GM23338 (cell line): ENCODE data around the gene TYW1B.
"Not testable (repeated sequence)": the region's sequence is repeated elsewhere in the genome, so short reads cannot be mapped to it uniquely, and the experiment has no call there.

ENCODE experiments used
- CREB1 ChIP-seq: fragments of 250-450 bp; sonication (Bioruptor Pico); IDR thresholded peaks from 2 replicates; pipeline ENCODE4 v1.5.0; 2020; ENCODE audit warnings: low read depth, mild to moderate bottlenecking, moderate library complexity
- EZH2 ChIP-seq: fragments of 200-600 bp; sonication (generic); IDR thresholded peaks from one replicate; pipeline ENCODE4 v1.8.0; 2017; ENCODE audit warnings: antibody characterized with exemption, mild to moderate bottlenecking, low read depth; ENCODE audit not compliant: unreplicated experiment
- EZH2phosphoT487 ChIP-seq: fragments of 200-600 bp; sonication (generic); IDR thresholded peaks from one replicate; pipeline ENCODE4 v1.8.1; 2018; ENCODE audit warnings: antibody characterized with exemption; ENCODE audit not compliant: unreplicated experiment
- JUNB ChIP-seq: IDR thresholded peaks from one replicate; pipeline ENCODE4 v1.6.1; 2016; ENCODE audit warnings: antibody characterized with exemption; ENCODE audit not compliant: unreplicated experiment
- NANOG ChIP-seq: IDR thresholded peaks from 2 replicates; pipeline ENCODE4 v1.6.1; 2016; ENCODE audit warnings: antibody characterized with exemption, borderline replicate concordance
- POLR2AphosphoS5 ChIP-seq: IDR thresholded peaks from 2 replicates; pipeline ENCODE4 v1.6.1; 2016; ENCODE audit warnings: antibody characterized with exemption, low read depth
- STAT1 ChIP-seq: IDR thresholded peaks from one replicate; pipeline ENCODE4 v1.6.1; 2016; ENCODE audit warnings: antibody characterized with exemption; ENCODE audit not compliant: unreplicated experiment
- ZNF331 ChIP-seq: fragments of 250-450 bp; sonication (Bioruptor Pico); IDR thresholded peaks from 2 replicates; pipeline ENCODE4 v1.5.0; 2020; ENCODE audit warnings: low read depth, mild to moderate bottlenecking, moderate library complexity
- TF ChIP-seq, protein P1 (sequence below), 2 experiments: fragments of 200-600 bp in 1 of 2; sonication (generic) in 1 of 2; conservative IDR thresholded peaks; 2 replicates each; pipeline versions ENCODE4 v1.5.1 to v1.6.1; 2016 to 2017; ENCODE audit warnings: antibody characterized with exemption in 2 of 2, low read depth in 2 of 2, mild to moderate bottlenecking in 2 of 2, moderate library complexity in 1 of 2
- TF ChIP-seq, protein P2 (sequence below): IDR thresholded peaks from 2 replicates; pipeline ENCODE4 v1.6.1; 2016; ENCODE audit warnings: antibody characterized with exemption
- TF ChIP-seq, protein P3 (sequence below): IDR thresholded peaks from one replicate; pipeline ENCODE4 v1.6.1; 2018; ENCODE audit warnings: antibody characterized with exemption; ENCODE audit not compliant: unreplicated experiment
- TF ChIP-seq, protein P4 (sequence below): fragments of 250-450 bp; sonication (Bioruptor Pico); IDR thresholded peaks from 2 replicates; pipeline ENCODE4 v1.5.0; 2020; ENCODE audit warnings: mild to moderate bottlenecking, moderate library complexity

DNA sequence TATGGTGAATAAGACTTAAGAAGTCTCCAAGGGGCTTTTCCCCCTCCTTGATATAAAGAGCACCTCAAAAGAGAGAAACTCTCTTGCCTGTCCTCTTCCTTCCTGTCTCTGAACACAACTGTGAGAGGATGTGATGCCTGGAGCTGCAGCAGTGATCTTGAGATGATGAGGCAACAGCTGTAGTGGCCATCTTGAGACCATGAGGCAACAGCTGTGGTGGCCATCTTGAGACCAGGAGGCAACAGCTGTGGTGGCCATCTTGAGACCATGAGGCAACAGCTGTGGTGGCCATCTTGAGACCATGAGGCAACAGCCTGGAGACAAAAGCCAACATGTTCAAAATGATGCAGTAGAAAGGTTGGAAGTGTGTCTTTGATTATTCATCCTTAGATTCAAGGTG lies 277.5 kb downstream of the TYW1B start:
- TF ChIP-seq, protein P1, sequence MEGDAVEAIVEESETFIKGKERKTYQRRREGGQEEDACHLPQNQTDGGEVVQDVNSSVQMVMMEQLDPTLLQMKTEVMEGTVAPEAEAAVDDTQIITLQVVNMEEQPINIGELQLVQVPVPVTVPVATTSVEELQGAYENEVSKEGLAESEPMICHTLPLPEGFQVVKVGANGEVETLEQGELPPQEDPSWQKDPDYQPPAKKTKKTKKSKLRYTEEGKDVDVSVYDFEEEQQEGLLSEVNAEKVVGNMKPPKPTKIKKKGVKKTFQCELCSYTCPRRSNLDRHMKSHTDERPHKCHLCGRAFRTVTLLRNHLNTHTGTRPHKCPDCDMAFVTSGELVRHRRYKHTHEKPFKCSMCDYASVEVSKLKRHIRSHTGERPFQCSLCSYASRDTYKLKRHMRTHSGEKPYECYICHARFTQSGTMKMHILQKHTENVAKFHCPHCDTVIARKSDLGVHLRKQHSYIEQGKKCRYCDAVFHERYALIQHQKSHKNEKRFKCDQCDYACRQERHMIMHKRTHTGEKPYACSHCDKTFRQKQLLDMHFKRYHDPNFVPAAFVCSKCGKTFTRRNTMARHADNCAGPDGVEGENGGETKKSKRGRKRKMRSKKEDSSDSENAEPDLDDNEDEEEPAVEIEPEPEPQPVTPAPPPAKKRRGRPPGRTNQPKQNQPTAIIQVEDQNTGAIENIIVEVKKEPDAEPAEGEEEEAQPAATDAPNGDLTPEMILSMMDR (conservative IDR thresholded peaks at IDR 0.05; ENCODE audit: low read depth in 2 of 2) = not testable (repeated sequence)
- TF ChIP-seq, protein P2, sequence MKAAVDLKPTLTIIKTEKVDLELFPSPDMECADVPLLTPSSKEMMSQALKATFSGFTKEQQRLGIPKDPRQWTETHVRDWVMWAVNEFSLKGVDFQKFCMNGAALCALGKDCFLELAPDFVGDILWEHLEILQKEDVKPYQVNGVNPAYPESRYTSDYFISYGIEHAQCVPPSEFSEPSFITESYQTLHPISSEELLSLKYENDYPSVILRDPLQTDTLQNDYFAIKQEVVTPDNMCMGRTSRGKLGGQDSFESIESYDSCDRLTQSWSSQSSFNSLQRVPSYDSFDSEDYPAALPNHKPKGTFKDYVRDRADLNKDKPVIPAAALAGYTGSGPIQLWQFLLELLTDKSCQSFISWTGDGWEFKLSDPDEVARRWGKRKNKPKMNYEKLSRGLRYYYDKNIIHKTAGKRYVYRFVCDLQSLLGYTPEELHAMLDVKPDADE = not testable (repeated sequence)
- TF ChIP-seq EZH2; EZH2phosphoT487; POLR2AphosphoS5; CREB1 (CRISPR knock-in tag); JUNB; STAT1; NANOG; ZNF331 (CRISPR knock-in tag): not testable (repeated sequence)
- TF ChIP-seq, protein P3, sequence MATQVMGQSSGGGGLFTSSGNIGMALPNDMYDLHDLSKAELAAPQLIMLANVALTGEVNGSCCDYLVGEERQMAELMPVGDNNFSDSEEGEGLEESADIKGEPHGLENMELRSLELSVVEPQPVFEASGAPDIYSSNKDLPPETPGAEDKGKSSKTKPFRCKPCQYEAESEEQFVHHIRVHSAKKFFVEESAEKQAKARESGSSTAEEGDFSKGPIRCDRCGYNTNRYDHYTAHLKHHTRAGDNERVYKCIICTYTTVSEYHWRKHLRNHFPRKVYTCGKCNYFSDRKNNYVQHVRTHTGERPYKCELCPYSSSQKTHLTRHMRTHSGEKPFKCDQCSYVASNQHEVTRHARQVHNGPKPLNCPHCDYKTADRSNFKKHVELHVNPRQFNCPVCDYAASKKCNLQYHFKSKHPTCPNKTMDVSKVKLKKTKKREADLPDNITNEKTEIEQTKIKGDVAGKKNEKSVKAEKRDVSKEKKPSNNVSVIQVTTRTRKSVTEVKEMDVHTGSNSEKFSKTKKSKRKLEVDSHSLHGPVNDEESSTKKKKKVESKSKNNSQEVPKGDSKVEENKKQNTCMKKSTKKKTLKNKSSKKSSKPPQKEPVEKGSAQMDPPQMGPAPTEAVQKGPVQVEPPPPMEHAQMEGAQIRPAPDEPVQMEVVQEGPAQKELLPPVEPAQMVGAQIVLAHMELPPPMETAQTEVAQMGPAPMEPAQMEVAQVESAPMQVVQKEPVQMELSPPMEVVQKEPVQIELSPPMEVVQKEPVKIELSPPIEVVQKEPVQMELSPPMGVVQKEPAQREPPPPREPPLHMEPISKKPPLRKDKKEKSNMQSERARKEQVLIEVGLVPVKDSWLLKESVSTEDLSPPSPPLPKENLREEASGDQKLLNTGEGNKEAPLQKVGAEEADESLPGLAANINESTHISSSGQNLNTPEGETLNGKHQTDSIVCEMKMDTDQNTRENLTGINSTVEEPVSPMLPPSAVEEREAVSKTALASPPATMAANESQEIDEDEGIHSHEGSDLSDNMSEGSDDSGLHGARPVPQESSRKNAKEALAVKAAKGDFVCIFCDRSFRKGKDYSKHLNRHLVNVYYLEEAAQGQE = not testable (repeated sequence)
- TF ChIP-seq, protein P4, sequence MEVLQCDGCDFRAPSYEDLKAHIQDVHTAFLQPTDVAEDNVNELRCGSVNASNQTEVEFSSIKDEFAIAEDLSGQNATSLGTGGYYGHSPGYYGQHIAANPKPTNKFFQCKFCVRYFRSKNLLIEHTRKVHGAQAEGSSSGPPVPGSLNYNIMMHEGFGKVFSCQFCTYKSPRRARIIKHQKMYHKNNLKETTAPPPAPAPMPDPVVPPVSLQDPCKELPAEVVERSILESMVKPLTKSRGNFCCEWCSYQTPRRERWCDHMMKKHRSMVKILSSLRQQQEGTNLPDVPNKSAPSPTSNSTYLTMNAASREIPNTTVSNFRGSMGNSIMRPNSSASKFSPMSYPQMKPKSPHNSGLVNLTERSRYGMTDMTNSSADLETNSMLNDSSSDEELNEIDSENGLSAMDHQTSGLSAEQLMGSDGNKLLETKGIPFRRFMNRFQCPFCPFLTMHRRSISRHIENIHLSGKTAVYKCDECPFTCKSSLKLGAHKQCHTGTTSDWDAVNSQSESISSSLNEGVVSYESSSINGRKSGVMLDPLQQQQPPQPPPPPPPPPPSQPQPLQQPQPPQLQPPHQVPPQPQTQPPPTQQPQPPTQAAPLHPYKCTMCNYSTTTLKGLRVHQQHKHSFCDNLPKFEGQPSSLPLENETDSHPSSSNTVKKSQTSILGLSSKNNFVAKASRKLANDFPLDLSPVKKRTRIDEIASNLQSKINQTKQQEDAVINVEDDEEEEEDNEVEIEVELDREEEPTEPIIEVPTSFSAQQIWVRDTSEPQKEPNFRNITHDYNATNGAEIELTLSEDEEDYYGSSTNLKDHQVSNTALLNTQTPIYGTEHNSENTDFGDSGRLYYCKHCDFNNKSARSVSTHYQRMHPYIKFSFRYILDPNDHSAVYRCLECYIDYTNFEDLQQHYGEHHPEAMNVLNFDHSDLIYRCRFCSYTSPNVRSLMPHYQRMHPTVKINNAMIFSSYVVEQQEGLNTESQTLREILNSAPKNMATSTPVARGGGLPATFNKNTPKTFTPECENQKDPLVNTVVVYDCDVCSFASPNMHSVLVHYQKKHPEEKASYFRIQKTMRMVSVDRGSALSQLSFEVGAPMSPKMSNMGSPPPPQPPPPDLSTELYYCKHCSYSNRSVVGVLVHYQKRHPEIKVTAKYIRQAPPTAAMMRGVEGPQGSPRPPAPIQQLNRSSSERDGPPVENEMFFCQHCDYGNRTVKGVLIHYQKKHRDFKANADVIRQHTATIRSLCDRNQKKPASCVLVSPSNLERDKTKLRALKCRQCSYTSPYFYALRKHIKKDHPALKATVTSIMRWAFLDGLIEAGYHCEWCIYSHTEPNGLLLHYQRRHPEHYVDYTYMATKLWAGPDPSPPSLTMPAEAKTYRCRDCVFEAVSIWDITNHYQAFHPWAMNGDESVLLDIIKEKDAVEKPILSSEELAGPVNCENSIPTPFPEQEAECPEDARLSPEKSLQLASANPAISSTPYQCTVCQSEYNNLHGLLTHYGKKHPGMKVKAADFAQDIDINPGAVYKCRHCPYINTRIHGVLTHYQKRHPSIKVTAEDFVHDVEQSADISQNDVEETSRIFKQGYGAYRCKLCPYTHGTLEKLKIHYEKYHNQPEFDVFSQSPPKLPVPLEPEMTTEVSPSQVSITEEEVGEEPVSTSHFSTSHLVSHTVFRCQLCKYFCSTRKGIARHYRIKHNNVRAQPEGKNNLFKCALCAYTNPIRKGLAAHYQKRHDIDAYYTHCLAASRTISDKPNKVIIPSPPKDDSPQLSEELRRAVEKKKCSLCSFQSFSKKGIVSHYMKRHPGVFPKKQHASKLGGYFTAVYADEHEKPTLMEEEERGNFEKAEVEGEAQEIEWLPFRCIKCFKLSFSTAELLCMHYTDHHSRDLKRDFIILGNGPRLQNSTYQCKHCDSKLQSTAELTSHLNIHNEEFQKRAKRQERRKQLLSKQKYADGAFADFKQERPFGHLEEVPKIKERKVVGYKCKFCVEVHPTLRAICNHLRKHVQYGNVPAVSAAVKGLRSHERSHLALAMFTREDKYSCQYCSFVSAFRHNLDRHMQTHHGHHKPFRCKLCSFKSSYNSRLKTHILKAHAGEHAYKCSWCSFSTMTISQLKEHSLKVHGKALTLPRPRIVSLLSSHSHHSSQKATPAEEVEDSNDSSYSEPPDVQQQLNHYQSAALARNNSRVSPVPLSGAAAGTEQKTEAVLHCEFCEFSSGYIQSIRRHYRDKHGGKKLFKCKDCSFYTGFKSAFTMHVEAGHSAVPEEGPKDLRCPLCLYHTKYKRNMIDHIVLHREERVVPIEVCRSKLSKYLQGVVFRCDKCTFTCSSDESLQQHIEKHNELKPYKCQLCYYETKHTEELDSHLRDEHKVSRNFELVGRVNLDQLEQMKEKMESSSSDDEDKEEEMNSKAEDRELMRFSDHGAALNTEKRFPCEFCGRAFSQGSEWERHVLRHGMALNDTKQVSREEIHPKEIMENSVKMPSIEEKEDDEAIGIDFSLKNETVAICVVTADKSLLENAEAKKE = not testable (repeated sequence)
